Measurements from ENCODE around the gene MYB. TPM values are rescaled to one million over a fixed set of nuclear protein-coding genes. Genes with fewer than 3 reads are reported as not detected.

Gene MYB
- total and polyA plus RNA-seq, 2 of the 4 experiments (the other 2 are of a cell fraction), result 0.44 to 0.90 TPM

- CTCF ChIA-PET, result interaction anchor here (0.6 kb wide), 1 partner anchor 118 kb away, joined by 4 read pairs; no protein-coding TSS in a partner anchor
- dilution Hi-C loops (cut with HindIII; ENCODE audit: low sequenced_read_pairs, unreplicated experiment), result no loop called here
- H2AK5ac ChIP-seq (ENCODE audit: low read depth, low read length), result no peak overlapping the region
- H2BK120ac ChIP-seq (ENCODE audit: low read depth, low read length), result no peak overlapping the region
- no peak overlapping the region for H3K4me2 ChIP-seq (ENCODE audit: low read depth, low read length)
- in situ Hi-C loops (cut with MboI; ENCODE audit: low sequenced_read_pairs), result no loop called here
- no peak for DNase-seq
- no peak overlapping the region for H4K5ac ChIP-seq (ENCODE audit: low read depth, low read length)
- H2AK9ac ChIP-seq (replicated peaks; ENCODE audit: low read depth, low read length, poor library complexity), result no peak overlapping the region
- no peak overlapping the region for H4K8ac ChIP-seq (ENCODE audit: low read depth in 2 of 2, low read length in 2 of 2)
- H3K36me3 ChIP-seq (ENCODE audit: control insufficient read depth, insufficient read depth, low read length), result no peaks in the 10 kb centered on the region
- no peak overlapping the region for H3K56ac ChIP-seq (ENCODE audit: extremely low read depth, insufficient read depth, low read length)
- no peak for ATAC-seq (ENCODE audit: low read depth)
- TF ChIP-seq FOS (IDR thresholded peaks at IDR 0.05; ENCODE audit: low read depth, low read length), result no peak
- no peak for TF ChIP-seq SMC3 (IDR thresholded peaks at IDR 0.05; ENCODE audit: low read depth, low read length)
- no peak for TF ChIP-seq MAZ (IDR thresholded peaks at IDR 0.05; ENCODE audit: borderline replicate concordance, low read depth, low read length)
- TF ChIP-seq CTCF (conservative IDR thresholded peaks at IDR 0.05; ENCODE audit: low read depth, low read length), result no peak
- TF ChIP-seq USF2 (IDR thresholded peaks at IDR 0.05; ENCODE audit: low read depth, low read length), result no peak
- TF ChIP-seq MAFK (IDR thresholded peaks at IDR 0.05; ENCODE audit: low read depth, low read length), result no peak
- TF ChIP-seq RAD21 (IDR thresholded peaks at IDR 0.05; ENCODE audit: low read length), result no peak
- TF ChIP-seq RCOR1 (IDR thresholded peaks at IDR 0.05; ENCODE audit: insufficient replicate concordance, low read length), result no peak
- TF ChIP-seq CHD1 (IDR thresholded peaks at IDR 0.05; ENCODE audit: low read depth, low read length), result no peak
- TF ChIP-seq BHLHE40 (IDR thresholded peaks at IDR 0.05; ENCODE audit: low read depth, low read length), result no peak
- H3K14ac ChIP-seq (replicated peaks; ENCODE audit: low read depth, low read length), result no peak overlapping the region
- no peak overlapping the region for H3K9ac ChIP-seq (ENCODE audit: low read depth, low read length)
- no TSS peak for BruUV-seq (replicated peaks)
- 60% methylated on average over 1 of the region's 15 CpGs; no CpG with 5 or more reads in 1 of the 2 experiments for WGBS, 2 experiments (ENCODE audit: extremely low coverage in 2 of 2, insufficient read length in 1 of 2)
- no peak overlapping the region for H2BK20ac ChIP-seq (ENCODE audit: low read depth, low read length)
- H2BK5ac ChIP-seq (ENCODE audit: low read depth, low read length, poor library complexity, severe bottlenecking), result no peak overlapping the region
- intact Hi-C loops (cut with micrococcal nuclease), result no loop called here
- POLR2A ChIA-PET (ENCODE audit: unreplicated experiment), result no interaction called here
- H3K79me1 ChIP-seq (ENCODE audit: low read depth in 1 of 2, low read length in 2 of 2), result no peaks in the 10 kb centered on the region
- H3K27me3 ChIP-seq (ENCODE audit: control insufficient read depth, insufficient read depth, low read length), result peaks cover 14% of the 10 kb centered on the region
- no peak overlapping the region for H3K4me3 ChIP-seq (ENCODE audit: insufficient read depth, low read depth, low read length)
- no peak overlapping the region for H3K23ac ChIP-seq (ENCODE audit: low read depth, low read length)
- H3K4ac ChIP-seq (ENCODE audit: low read depth, low read length), result no peak overlapping the region
- H3K4me1 ChIP-seq (ENCODE audit: control insufficient read depth, insufficient read depth, low read length), result no peaks in the 10 kb centered on the region
- H2BK15ac ChIP-seq (ENCODE audit: low read depth, low read length), result no peak overlapping the region
- H3K27ac ChIP-seq (ENCODE audit: insufficient read depth, low read length), result no peak overlapping the region
- no peaks in the 10 kb centered on the region for H3K9me3 ChIP-seq (ENCODE audit: control insufficient read depth, insufficient read depth, low read length)
- H3K9me1 ChIP-seq (ENCODE audit: insufficient read depth, low read length), result no peaks in the 10 kb centered on the region
- H3K18ac ChIP-seq (ENCODE audit: low read depth, low read length), result no peak overlapping the region
- no peak overlapping the region for H2AFZ ChIP-seq (replicated peaks; ENCODE audit: low read length, poor library complexity)
- no peak overlapping the region for H4K91ac ChIP-seq (ENCODE audit: insufficient read depth, low read depth, low read length)
- H4K20me1 ChIP-seq (ENCODE audit: insufficient read depth, low read length), result no peaks in the 10 kb centered on the region
Measured at GRCh38 chr6:135261872-135262725, 81.0 kb downstream of the MYB start.

Data from IMR-90 (cell line).